HL-60 (cell line): ENCODE measurements around the gene KRTAP9-6.

ENCODE experiments used
- DNase-seq, 2 experiments: peaks; one replicate each; pipeline ENCODE4 v3.0.0-alpha.2; 2010 to 2020; ENCODE audit warnings: low read depth in 1 of 2, low spot score in 1 of 2
- H3K27ac ChIP-seq: fragments of 250-450 bp; sonication (Bioruptor Pico); replicated peaks from 2 replicates; pipeline ENCODE4 v1.5.1; 2020; ENCODE audit warnings: mild to moderate bottlenecking, moderate library complexity
- H3K27me3 ChIP-seq: fragments of 250-450 bp; sonication (Bioruptor Pico); 2 replicates; pipeline ENCODE4 v1.5.1; 2021; ENCODE audit warnings: mild to moderate bottlenecking, moderate library complexity; ENCODE audit not compliant: insufficient read depth, poor library complexity, severe bottlenecking
- H3K4me3 ChIP-seq: replicated peaks from 2 replicates; pipeline ENCODE4 v1.5.1; 2011; ENCODE audit warnings: mild to moderate bottlenecking, control low read depth, low read length; ENCODE audit not compliant: insufficient read depth
- GABPA ChIP-seq: IDR thresholded peaks from 2 replicates; pipeline ENCODE4 v1.6.1; 2012; ENCODE audit warnings: low read depth
- POLR2AphosphoS5 ChIP-seq: IDR thresholded peaks from 2 replicates; pipeline ENCODE4 v1.6.1; 2012; ENCODE audit warnings: low read depth
- SPI1 ChIP-seq: IDR thresholded peaks from 2 replicates; pipeline ENCODE4 v1.6.1; 2012; ENCODE audit warnings: low read depth, mild to moderate bottlenecking, borderline replicate concordance
- TF ChIP-seq, protein P1 (sequence below): IDR thresholded peaks from 2 replicates; pipeline ENCODE4 v1.6.1; 2012; ENCODE audit warnings: low read depth; ENCODE audit not compliant: insufficient replicate concordance
- TF ChIP-seq, protein P2 (sequence below): IDR thresholded peaks from one replicate; pipeline ENCODE4 v1.5.1; 2011; ENCODE audit warnings: low read length, control low read depth, inconsistent platforms; ENCODE audit not compliant: insufficient read depth

KRTAP9-6 gene

DNA sequence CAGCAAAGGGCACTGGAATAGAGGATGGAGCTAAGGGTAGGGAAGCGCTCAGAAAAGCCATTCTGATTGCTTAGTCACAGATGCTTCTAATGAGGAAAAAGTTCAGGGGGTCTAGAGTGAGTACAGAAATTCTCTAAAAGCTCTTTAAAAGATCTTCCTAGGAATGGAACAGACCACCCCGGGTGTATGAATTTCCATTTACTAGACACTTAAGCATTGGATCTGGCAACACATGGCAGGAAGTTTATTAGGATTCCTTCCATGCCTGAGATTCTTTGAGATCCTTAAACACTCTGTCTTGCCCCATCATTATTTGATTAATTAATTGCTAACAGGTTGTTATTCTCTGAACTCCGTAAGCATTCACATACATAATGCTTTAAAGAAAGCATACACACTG lies 18.9 kb downstream of the KRTAP9-6 start:
- no peak for DNase-seq
- Histone ChIP-seq H3K27ac (no peak overlapping the region), H3K4me3 (no peak overlapping the region), H3K27me3 (peaks cover 2% of the 10 kb centered on the region)
- TF ChIP-seq GABPA = no peak
- no peak for TF ChIP-seq SPI1
- TF ChIP-seq POLR2AphosphoS5 = no peak
- TF ChIP-seq, protein P1, sequence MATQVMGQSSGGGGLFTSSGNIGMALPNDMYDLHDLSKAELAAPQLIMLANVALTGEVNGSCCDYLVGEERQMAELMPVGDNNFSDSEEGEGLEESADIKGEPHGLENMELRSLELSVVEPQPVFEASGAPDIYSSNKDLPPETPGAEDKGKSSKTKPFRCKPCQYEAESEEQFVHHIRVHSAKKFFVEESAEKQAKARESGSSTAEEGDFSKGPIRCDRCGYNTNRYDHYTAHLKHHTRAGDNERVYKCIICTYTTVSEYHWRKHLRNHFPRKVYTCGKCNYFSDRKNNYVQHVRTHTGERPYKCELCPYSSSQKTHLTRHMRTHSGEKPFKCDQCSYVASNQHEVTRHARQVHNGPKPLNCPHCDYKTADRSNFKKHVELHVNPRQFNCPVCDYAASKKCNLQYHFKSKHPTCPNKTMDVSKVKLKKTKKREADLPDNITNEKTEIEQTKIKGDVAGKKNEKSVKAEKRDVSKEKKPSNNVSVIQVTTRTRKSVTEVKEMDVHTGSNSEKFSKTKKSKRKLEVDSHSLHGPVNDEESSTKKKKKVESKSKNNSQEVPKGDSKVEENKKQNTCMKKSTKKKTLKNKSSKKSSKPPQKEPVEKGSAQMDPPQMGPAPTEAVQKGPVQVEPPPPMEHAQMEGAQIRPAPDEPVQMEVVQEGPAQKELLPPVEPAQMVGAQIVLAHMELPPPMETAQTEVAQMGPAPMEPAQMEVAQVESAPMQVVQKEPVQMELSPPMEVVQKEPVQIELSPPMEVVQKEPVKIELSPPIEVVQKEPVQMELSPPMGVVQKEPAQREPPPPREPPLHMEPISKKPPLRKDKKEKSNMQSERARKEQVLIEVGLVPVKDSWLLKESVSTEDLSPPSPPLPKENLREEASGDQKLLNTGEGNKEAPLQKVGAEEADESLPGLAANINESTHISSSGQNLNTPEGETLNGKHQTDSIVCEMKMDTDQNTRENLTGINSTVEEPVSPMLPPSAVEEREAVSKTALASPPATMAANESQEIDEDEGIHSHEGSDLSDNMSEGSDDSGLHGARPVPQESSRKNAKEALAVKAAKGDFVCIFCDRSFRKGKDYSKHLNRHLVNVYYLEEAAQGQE = no peak
- TF ChIP-seq, protein P2, sequence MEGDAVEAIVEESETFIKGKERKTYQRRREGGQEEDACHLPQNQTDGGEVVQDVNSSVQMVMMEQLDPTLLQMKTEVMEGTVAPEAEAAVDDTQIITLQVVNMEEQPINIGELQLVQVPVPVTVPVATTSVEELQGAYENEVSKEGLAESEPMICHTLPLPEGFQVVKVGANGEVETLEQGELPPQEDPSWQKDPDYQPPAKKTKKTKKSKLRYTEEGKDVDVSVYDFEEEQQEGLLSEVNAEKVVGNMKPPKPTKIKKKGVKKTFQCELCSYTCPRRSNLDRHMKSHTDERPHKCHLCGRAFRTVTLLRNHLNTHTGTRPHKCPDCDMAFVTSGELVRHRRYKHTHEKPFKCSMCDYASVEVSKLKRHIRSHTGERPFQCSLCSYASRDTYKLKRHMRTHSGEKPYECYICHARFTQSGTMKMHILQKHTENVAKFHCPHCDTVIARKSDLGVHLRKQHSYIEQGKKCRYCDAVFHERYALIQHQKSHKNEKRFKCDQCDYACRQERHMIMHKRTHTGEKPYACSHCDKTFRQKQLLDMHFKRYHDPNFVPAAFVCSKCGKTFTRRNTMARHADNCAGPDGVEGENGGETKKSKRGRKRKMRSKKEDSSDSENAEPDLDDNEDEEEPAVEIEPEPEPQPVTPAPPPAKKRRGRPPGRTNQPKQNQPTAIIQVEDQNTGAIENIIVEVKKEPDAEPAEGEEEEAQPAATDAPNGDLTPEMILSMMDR = no peak

DNA sequence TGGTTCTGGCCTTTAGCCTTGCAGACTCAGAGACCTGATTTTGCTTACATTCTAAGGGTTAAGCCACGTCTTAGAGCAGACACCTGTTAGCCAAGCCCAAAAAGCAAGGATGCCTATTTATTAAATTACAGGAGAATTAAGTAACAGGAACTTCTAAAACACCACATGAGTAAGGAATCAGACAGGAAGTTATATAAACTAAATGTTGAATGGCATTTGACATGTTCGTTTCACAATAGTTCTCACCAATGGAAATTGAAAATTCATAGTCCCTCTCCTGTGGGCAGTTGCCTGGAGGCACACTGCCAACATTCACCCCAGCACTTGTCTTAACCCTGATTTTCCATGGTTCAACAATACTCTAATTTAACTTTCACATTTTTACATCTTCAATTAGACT lies 19.4 kb downstream of the KRTAP9-6 start:
- Histone ChIP-seq H3K4me3 (no peak overlapping the region), H3K27me3 (peaks cover 2% of the 10 kb centered on the region), H3K27ac (no peak overlapping the region)
- TF ChIP-seq POLR2AphosphoS5 = no peak
- DNase-seq = no peak

DNA sequence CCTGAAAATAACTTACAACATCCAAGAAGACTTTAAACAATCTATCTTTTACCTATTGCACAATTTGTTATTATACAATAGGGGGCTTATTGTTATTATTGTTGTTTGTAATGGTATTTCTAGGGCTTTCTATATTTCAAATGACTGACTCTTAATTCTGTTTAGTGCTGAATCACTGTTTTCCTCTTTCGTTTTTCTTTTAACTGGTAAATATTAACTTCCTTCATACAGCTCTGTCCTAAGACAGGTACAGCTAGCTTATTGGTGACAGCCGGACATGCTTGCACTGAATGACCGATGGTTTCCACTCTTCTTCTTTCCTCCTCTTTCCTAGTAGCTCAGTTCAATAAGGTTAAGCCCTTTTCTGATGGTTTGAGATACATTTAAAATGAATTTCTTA lies 21.9 kb downstream of the KRTAP9-6 start:
- TF ChIP-seq, protein P2 = no peak
- no peak for TF ChIP-seq SPI1
- TF ChIP-seq, protein P1 = no peak
- DNase-seq = no peak
- Histone ChIP-seq H3K27ac (no peak overlapping the region), H3K4me3 (no peak overlapping the region), H3K27me3 (peaks cover 2% of the 10 kb centered on the region)

DNA sequence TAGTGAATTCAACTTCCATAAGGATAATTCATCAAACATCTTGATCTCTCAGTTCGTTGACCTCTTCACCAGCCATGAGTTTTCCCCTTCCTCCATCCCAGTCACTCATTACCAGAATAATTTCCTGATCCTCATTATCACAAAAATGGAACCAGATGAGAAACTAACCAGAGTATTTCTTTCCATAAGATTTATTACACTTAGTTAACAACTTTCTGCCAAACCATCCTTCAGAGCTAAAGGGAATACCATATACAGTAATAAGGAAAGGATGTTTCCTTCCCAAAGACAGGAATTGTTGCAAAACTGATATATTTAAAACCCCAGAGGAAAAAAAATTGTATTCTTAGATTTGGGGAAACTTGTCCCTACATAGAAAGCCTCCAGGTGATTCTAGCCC lies 28.8 kb downstream of the KRTAP9-6 start:
- DNase-seq = no peak
- TF ChIP-seq, protein P1 = no peak
- TF ChIP-seq POLR2AphosphoS5 (no peak), GABPA (no peak), SPI1 (no peak)
- TF ChIP-seq, protein P2 = no peak
- H3K4me3 ChIP-seq = no peak overlapping the region
- H3K27me3 ChIP-seq = no peaks in the 10 kb centered on the region
- no peak overlapping the region for H3K27ac ChIP-seq
